OCI-M1 (cell line): Measurements from ENCODE around the gene CDH23.

Experiments used
- DNase-seq: peaks from one replicate; lab custom pipeline; 2025; lab: John Stamatoyannopoulos, UW

Gene CDH23

GRCh38 chr10:71423250-71423649, 26.5 kb downstream of the CDH23 start:
- no peak for DNase-seq

- DNase-seq, result no peak
These were observed 27.2 kb downstream of the CDH23 start for GRCh38 chr10:71423901-71424300.

GRCh38 chr10:71424496-71425194, 27.9 kb downstream of the CDH23 start:
- DNase-seq, result no peak

GRCh38 chr10:71426058-71426605, 29.4 kb downstream of the CDH23 start:
- no peak for DNase-seq

GRCh38 chr10:71427246-71427645, 30.5 kb downstream of the CDH23 start:
- no peak for DNase-seq

- no peak for DNase-seq
These were observed 32.6 kb downstream of the CDH23 start for GRCh38 chr10:71429304-71429703.

GRCh38 chr10:71429929-71430328, 33.2 kb downstream of the CDH23 start:
- DNase-seq, result no peak

GRCh38 chr10:71431239-71432100, 34.8 kb downstream of the CDH23 start:
- no peak for DNase-seq

GRCh38 chr10:71432101-71432905, 35.6 kb downstream of the CDH23 start:
- no peak for DNase-seq

GRCh38 chr10:71432956-71433767, 36.4 kb downstream of the CDH23 start:
- no peak for DNase-seq

GRCh38 chr10:71433768-71434744, 37.3 kb downstream of the CDH23 start:
- DNase-seq, result no peak

- DNase-seq, result no peak
These were observed 38.2 kb downstream of the CDH23 start for GRCh38 chr10:71434760-71435394.

GRCh38 chr10:71435571-71436267, 39.0 kb downstream of the CDH23 start:
- no peak for DNase-seq

- DNase-seq, result no peak
These were observed 39.8 kb downstream of the CDH23 start for GRCh38 chr10:71436268-71437125.

- no peak for DNase-seq
These were observed 40.9 kb downstream of the CDH23 start for GRCh38 chr10:71437537-71438092.

GRCh38 chr10:71438761-71439160, 42.0 kb downstream of the CDH23 start:
- no peak for DNase-seq

- DNase-seq, result no peak
These were observed 43.1 kb downstream of the CDH23 start for GRCh38 chr10:71439670-71440425.
